22Rv1 (cell line): ENCODE data around the gene EML4.

Experiments
- H3K27ac ChIP-seq: fragments of 450-650 bp; 2 replicates; pipeline ENCODE4 v1.5.1; 2017
- ZFX ChIP-seq: fragments of 450-650 bp; IDR thresholded peaks from 2 replicates; pipeline ENCODE4 v1.6.1; 2017; ENCODE audit warnings: antibody characterized with exemption, borderline replicate concordance
- TF ChIP-seq, protein P1 (sequence below): fragments of 450-650 bp; IDR thresholded peaks from 2 replicates; pipeline ENCODE4 v1.5.1; 2017; ENCODE audit warnings: mild to moderate bottlenecking

Gene EML4

DNA sequence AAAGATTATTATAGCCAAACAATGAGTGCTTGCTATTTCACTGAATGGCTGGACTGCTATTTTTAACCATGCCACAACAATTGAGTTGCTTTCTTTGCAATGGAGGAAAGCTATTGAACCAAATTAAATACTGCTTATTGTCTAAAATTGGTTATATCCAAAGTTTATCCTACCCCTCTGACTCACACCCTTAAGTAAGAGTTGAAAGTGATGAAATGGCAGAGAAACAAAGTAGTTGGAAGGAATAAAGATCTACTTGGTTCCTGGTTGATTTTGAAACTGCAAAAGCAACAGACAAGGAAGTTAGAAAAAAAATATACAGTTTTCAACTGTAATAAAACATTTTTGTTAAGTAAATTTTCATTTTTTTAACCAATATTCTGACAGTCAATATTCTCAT is 47.5 kb downstream of the EML4 start:
- no peak overlapping the region for H3K27ac ChIP-seq
- TF ChIP-seq, protein P1, sequence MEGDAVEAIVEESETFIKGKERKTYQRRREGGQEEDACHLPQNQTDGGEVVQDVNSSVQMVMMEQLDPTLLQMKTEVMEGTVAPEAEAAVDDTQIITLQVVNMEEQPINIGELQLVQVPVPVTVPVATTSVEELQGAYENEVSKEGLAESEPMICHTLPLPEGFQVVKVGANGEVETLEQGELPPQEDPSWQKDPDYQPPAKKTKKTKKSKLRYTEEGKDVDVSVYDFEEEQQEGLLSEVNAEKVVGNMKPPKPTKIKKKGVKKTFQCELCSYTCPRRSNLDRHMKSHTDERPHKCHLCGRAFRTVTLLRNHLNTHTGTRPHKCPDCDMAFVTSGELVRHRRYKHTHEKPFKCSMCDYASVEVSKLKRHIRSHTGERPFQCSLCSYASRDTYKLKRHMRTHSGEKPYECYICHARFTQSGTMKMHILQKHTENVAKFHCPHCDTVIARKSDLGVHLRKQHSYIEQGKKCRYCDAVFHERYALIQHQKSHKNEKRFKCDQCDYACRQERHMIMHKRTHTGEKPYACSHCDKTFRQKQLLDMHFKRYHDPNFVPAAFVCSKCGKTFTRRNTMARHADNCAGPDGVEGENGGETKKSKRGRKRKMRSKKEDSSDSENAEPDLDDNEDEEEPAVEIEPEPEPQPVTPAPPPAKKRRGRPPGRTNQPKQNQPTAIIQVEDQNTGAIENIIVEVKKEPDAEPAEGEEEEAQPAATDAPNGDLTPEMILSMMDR: no peak
- no peak for TF ChIP-seq ZFX

DNA sequence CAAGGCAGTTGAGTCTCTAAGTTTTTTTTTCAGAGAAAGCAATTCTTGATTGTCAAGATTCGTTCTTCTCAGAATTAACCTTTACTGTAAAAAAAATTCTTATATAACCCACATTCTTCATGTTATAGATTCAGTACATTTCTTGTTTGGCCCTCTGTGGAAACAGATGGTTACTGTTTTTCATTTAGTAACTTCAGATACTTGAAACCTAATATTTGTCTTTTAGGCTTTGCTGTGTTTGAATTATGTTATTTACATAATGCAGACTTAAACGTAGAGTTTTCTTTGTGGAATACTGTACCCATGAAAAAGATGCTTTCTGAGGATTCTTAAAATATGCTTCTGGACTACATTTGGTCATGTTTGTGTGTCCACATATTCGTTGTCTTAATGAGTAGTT is 48.2 kb downstream of the EML4 start:
- TF ChIP-seq, protein P1: no peak
- TF ChIP-seq ZFX: no peak
- no peak overlapping the region for H3K27ac ChIP-seq

DNA sequence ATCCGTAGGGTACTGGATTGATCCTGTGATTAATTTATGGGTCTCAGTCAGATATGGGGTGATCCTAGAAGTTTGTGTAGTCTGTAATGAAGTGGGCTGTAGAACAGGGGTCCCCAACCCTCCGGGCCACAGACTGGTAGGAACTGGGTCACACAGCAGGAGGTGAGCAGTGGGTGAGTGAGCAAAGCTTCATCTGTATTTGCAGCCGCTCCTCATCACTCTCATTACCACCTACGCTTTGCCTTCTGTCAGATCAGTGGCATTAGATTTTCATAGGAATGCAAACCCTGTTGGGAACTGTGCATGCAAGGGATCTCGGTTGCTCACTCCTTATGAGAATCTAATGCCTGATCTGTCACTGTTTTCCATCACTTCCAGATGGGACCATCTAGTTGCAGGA is 48.8 kb downstream of the EML4 start:
- H3K27ac ChIP-seq: no peak overlapping the region
- TF ChIP-seq ZFX: no peak
- TF ChIP-seq, protein P1: no peak

DNA sequence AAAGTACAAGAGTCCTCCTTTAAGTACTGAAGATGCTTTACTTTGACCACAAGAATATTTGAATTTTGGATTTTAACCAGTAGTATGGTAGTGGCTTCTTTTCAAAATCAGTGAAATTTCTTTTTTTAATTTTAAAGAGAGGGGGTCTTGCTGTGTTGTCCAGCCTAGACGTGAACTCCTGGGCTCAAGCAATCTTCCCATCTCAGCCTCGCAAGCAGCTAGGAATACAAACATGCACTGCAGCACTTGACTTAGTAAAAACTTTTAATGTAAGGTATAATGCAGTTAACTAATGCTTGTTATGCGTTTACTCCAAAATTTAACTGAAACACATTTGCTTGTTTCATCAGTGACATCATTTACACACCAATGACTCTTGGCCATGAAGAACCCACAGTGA is 49.6 kb downstream of the EML4 start:
- TF ChIP-seq ZFX: no peak
- TF ChIP-seq, protein P1: no peak

DNA sequence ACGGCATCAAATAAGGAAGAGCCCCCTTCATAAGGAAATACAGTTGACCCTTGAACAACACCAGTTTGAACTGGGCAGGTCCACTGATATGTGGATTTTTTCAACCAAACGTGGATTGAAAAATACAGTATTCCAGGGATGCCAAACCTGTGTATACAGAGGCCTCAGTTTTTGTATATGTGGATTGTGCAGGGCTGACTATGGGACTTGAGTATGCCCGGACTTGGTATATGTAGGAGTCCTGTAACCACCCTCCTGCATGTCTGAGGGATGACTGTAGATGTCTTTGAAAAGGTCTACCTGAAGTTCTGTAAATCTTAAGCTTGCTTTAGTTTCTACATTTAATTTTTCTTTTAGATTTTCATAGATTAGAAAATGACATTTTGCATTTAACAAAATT is 50.0 kb downstream of the EML4 start:
- TF ChIP-seq, protein P1: no peak
- TF ChIP-seq ZFX: no peak

More for the DNA sequence above, 49.6 kb downstream of the EML4 start:
- H3K27ac ChIP-seq: no peak overlapping the region

DNA sequence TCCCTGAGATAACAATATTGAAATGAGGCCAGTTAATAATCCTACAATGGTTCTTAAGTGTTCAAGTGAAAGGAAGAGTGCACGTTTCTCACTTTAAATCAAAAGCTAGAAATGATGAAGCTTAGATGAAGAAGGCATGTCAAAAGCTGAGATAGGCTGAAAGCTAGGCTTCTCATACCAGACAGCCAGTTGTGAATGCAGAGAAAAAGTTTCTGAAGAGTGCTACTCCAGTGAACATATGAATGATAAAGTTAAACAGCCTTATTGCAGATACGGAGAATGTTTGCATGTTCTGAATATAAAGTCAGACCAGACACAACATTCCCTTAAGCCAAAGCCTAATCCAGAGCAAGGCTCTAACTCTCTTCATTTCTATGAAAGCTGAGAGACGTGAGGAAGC is 51.4 kb downstream of the EML4 start:
- no peak overlapping the region for H3K27ac ChIP-seq
- TF ChIP-seq, protein P1: no peak
- no peak for TF ChIP-seq ZFX

More for the DNA sequence above, 50.0 kb downstream of the EML4 start:
- no peak overlapping the region for H3K27ac ChIP-seq

DNA sequence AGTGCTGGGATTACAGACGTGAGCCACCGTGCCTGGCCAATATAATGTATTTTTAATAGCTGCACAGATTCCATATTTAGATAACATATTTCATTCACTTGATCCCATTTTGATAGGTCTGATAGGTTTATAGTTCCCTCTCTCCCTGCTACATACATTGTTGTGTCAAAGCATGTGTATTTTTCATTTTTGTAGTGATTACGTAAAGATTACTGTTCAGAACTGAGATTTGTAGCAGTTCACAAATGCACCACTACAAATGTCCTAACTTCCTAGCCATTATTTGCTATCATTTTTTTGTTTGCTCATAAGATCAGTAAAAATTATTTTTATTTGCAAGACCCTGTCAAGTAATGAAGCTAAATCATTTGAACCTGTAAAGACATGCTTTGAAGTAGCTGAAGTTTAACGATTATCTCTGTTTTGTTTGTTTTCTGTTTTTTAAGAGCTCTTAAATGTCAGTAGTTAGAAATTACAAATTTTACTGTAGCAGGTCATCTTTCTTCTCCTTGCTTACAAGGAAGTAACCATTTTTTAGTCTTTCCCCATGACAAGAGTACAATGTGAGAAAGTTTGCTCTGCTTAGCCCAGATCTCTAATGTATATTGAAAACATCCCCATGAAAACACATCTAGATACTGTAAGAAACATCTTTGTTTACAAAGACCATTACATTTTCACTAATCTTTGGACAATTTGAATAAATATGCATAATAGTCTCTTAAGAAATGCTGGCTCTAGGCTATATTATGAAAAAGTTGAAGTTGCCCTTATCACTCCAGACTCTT is 54.1 kb downstream of the EML4 start:
- H3K27ac ChIP-seq: no peak overlapping the region
- TF ChIP-seq, protein P1: no peak
- no peak for TF ChIP-seq ZFX
